IMR-90 (cell line): ENCODE measurements around the gene ARHGAP28. TPM values are rescaled to one million over a fixed set of nuclear protein-coding genes. Genes with fewer than 3 reads are reported as not detected.

Experiments used
- ATAC-seq: fragments of 200-7000 bp; cut with Tn5 transposase; 2 replicates; pipeline ENCODE4 v1.9.1; 2020; ENCODE audit warnings: low read depth, mild to moderate bottlenecking, moderate library complexity
- BruUV-seq: library from RNA; stranded (reverse); fragments of 400-500 nt; replicated peaks from 2 replicates; lab custom pipeline; 2021; lab: Mats Ljungman, UMichigan
- CTCF ChIA-PET: fragments of 300-600 bp; formaldehyde crosslinking; extraction: SDS; loops from one replicate; lab custom pipeline; 2021; ENCODE audit warnings: antibody characterized with exemption; lab: Yijun Ruan, JAX
- POLR2A ChIA-PET: fragments of 300-600 bp; sonication (Branson Sonifier 250); formaldehyde crosslinking; loops from one replicate; lab custom pipeline; 2022; ENCODE audit warnings: antibody characterized with exemption; ENCODE audit not compliant: unreplicated experiment; lab: Charles Lee
- DNase-seq: peaks from one replicate; pipeline ENCODE4 v3.0.0; 2013
- H2AFZ ChIP-seq: replicated peaks from 2 replicates; pipeline ENCODE3; 2013; ENCODE audit warnings: low read length, mild to moderate bottlenecking; ENCODE audit not compliant: poor library complexity
- H2AK5ac ChIP-seq: 2 replicates; pipeline ENCODE4 v1.6.1; 2013; ENCODE audit warnings: low read depth, low read length, inconsistent platforms
- H2AK9ac ChIP-seq: replicated peaks from 2 replicates; pipeline ENCODE3; 2013; ENCODE audit warnings: mild to moderate bottlenecking, low read depth, low read length, moderate library complexity; ENCODE audit not compliant: poor library complexity
- H2BK120ac ChIP-seq: 2 replicates; pipeline ENCODE4 v1.6.1; 2013; ENCODE audit warnings: low read depth, low read length, inconsistent platforms
- H2BK15ac ChIP-seq: 3 replicates; pipeline ENCODE4 v1.6.1; 2013; ENCODE audit warnings: low read depth, low read length, inconsistent platforms
- H2BK20ac ChIP-seq: 2 replicates; pipeline ENCODE4 v1.6.1; 2013; ENCODE audit warnings: low read depth, mild to moderate bottlenecking, inconsistent platforms, low read length, moderate library complexity
- H2BK5ac ChIP-seq: 2 replicates; pipeline ENCODE4 v1.6.1; 2013; ENCODE audit warnings: mild to moderate bottlenecking, low read depth, low read length, inconsistent platforms; ENCODE audit not compliant: poor library complexity, severe bottlenecking
- H3K14ac ChIP-seq: replicated peaks from 2 replicates; pipeline ENCODE4 v1.6.1; 2013; ENCODE audit warnings: low read depth, low read length, inconsistent platforms
- H3K18ac ChIP-seq: 2 replicates; pipeline ENCODE4 v1.6.1; 2013; ENCODE audit warnings: low read depth, low read length, control low read depth
- H3K23ac ChIP-seq: 2 replicates; pipeline ENCODE4 v1.6.1; 2013; ENCODE audit warnings: low read depth, low read length, inconsistent platforms
- H3K27ac ChIP-seq: 2 replicates; pipeline ENCODE4 v1.5.1; 2013; ENCODE audit warnings: mild to moderate bottlenecking, control low read depth, low read length; ENCODE audit not compliant: insufficient read depth
- H3K27me3 ChIP-seq: 2 replicates; pipeline ENCODE4 v1.6.1; 2013; ENCODE audit warnings: low read length; ENCODE audit not compliant: control insufficient read depth, insufficient read depth
- H3K36me3 ChIP-seq: 2 replicates; pipeline ENCODE4 v1.6.1; 2013; ENCODE audit warnings: low read length, mixed read lengths; ENCODE audit not compliant: control insufficient read depth, insufficient read depth
- H3K4ac ChIP-seq: 2 replicates; pipeline ENCODE4 v1.6.1; 2013; ENCODE audit warnings: low read depth, low read length, inconsistent platforms
- H3K4me1 ChIP-seq: 2 replicates; pipeline ENCODE4 v1.6.1; 2013; ENCODE audit warnings: low read length, mixed read lengths; ENCODE audit not compliant: control insufficient read depth, insufficient read depth
- H3K4me2 ChIP-seq: 2 replicates; pipeline ENCODE4 v1.6.1; 2013; ENCODE audit warnings: low read depth, mild to moderate bottlenecking, control low read depth, low read length, moderate library complexity
- H3K4me3 ChIP-seq: 2 replicates; pipeline ENCODE4 v1.5.1; 2013; ENCODE audit warnings: low read depth, mild to moderate bottlenecking, control low read depth, low read length, moderate library complexity; ENCODE audit not compliant: insufficient read depth
- H3K56ac ChIP-seq: 2 replicates; pipeline ENCODE4 v1.6.1; 2013; ENCODE audit warnings: low read length, inconsistent platforms; ENCODE audit not compliant: insufficient read depth; ENCODE audit errors: extremely low read depth
- H3K79me1 ChIP-seq, 2 experiments: 2 replicates each; pipeline ENCODE4 v1.6.1; 2013; ENCODE audit warnings: low read length in 2 of 2, inconsistent platforms in 1 of 2, low read depth in 1 of 2
- H3K9ac ChIP-seq: 2 replicates; pipeline ENCODE4 v1.6.1; 2013; ENCODE audit warnings: low read depth, low read length, control low read depth
- H3K9me1 ChIP-seq: 2 replicates; pipeline ENCODE4 v1.6.1; 2013; ENCODE audit warnings: low read length, inconsistent platforms; ENCODE audit not compliant: insufficient read depth
- H3K9me3 ChIP-seq: 2 replicates; pipeline ENCODE4 v1.6.1; 2013; ENCODE audit warnings: low read length; ENCODE audit not compliant: control insufficient read depth, insufficient read depth
- H4K20me1 ChIP-seq: 2 replicates; pipeline ENCODE4 v1.6.1; 2013; ENCODE audit warnings: low read length, inconsistent platforms; ENCODE audit not compliant: insufficient read depth
- H4K5ac ChIP-seq: 2 replicates; pipeline ENCODE4 v1.6.1; 2013; ENCODE audit warnings: mild to moderate bottlenecking, low read depth, low read length, control low read depth
- H4K8ac ChIP-seq, 2 experiments: 2 replicates each; pipeline ENCODE4 v1.6.1; 2013; ENCODE audit warnings: low read depth in 2 of 2, low read length in 2 of 2, control low read depth in 1 of 2, inconsistent platforms in 1 of 2
- H4K91ac ChIP-seq: 2 replicates; pipeline ENCODE4 v1.6.1; 2013; ENCODE audit warnings: low read depth, low read length, inconsistent platforms; ENCODE audit not compliant: insufficient read depth
- CTCF ChIP-seq: conservative IDR thresholded peaks from 2 replicates; pipeline ENCODE4 v1.5.1; 2012; ENCODE audit warnings: mild to moderate bottlenecking, low read depth, low read length, improper control_type of control experiment
- FOS ChIP-seq: fragments of 150-350 bp; IDR thresholded peaks from 2 replicates; pipeline ENCODE4 v1.6.1; 2016; ENCODE audit warnings: low read depth, low read length
- WGBS, 2 experiments: methylation state at CpG; one replicate each; pipeline versions ENCODE4 v1.1.5 to v1.1.7; 2013; ENCODE audit warnings: missing lambda C conversion rate in 2 of 2; ENCODE audit not compliant: insufficient read length in 1 of 2; ENCODE audit errors: extremely low coverage in 2 of 2; 5-methylcytosine and 5-hydroxymethylcytosine counted together
- dilution Hi-C: fragments of 300-500 bp; cut with HindIII; formaldehyde crosslinking; loops from one replicate; pipeline ENCODE4 v1.14.3; 2018; ENCODE audit warnings: low sequenced_read_pairs; ENCODE audit not compliant: unreplicated experiment
- in situ Hi-C: fragments of 300-500 bp; cut with MboI; formaldehyde crosslinking; loops from 3 replicates; pipeline ENCODE4 v1.14.3; 2019; ENCODE audit warnings: low sequenced_read_pairs, inconsistent platforms, mixed read lengths
- intact Hi-C: fragments of 100-400 bp; cut with micrococcal nuclease; formaldehyde crosslinking; loops from 2 replicates; pipeline ENCODE4 v1.10.0; 2022
- polyA plus RNA-seq, 3 experiments: library from polyadenylated mRNA; depleted of rRNA; stranded (reverse); fragments of >200 nt; gene quantifications; 2 replicates each; pipeline ENCODE4 v1.2.3, GENCODE V29; 2012; ENCODE audit warnings: low replicate concordance in 1 of 3
- total RNA-seq: library from RNA; depleted of rRNA; stranded (reverse); fragments of >200 nt; gene quantifications from 2 replicates; pipeline ENCODE4 v1.2.3, GENCODE V29; 2012

ARHGAP28 gene
- total and polyA plus RNA-seq, 2 of the 4 experiments (the other 2 are of a cell fraction), result 1.8 to 3.8 TPM

GRCh38 chr18:6775237-6775636 lies 45.7 kb downstream of the ARHGAP28 start:
- Histone ChIP-seq H3K4ac (peak overlapping the region; percentile 51; the same call in 1 of the 2 replicates), H3K27ac (peak overlapping the region; percentile 98; the same call in 1 of the 2 replicates), H3K79me1 (peaks cover 0 to 7% of the 10 kb centered on the region in 2 experiments; a peak in 1 of 4 replicates), H2BK5ac (peak overlapping the region; percentile 85), H4K5ac (peak overlapping the region; percentile 99; the same call in 1 of the 2 replicates), H2BK15ac (peak overlapping the region; percentile 86; the same call in 1 of the 3 replicates), H3K4me3 (no peak overlapping the region), H3K56ac (peak overlapping the region; percentile 58; the same call in 1 of the 2 replicates), H3K9ac (peak overlapping the region; percentile 54; the same call in 1 of the 2 replicates), H2BK20ac (peak overlapping the region; percentile 90), H3K9me1 (peaks cover 5% of the 10 kb centered on the region; the same call in 1 of the 2 replicates), H3K36me3 (peaks cover 4% of the 10 kb centered on the region; the same call in 1 of the 2 replicates), H3K4me2 (peak overlapping the region; percentile 27; the same call in 1 of the 2 replicates), H2AK5ac (no peak overlapping the region), H3K23ac (peak overlapping the region; percentile 11; the same call in 1 of the 2 replicates), H4K20me1 (no peaks in the 10 kb centered on the region), H2BK120ac (peak overlapping the region; percentile 56; the same call in 1 of the 2 replicates), H3K9me3 (no peaks in the 10 kb centered on the region), H3K4me1 (peaks cover 17% of the 10 kb centered on the region), H4K8ac (peak overlapping the region; percentile 39 to 85; a peak in 3 of 4 replicates), H3K18ac (peak overlapping the region; percentile 99), H3K14ac (peak overlapping the region; percentile 3; the same call in 1 of the 2 replicates), H4K91ac (peak overlapping the region; percentile 69), H2AFZ (no peak overlapping the region), H3K27me3 (no peaks in the 10 kb centered on the region), H2AK9ac (no peak overlapping the region)
- in situ Hi-C loops, result no loop called here
- no peak for ATAC-seq
- dilution Hi-C loops, result no loop called here
- 82 to 100% methylated on average over 1 to 2 of the region's 7 CpGs for WGBS, 2 experiments
- intact Hi-C loops, result no loop called here
- TF ChIP-seq CTCF (no peak), FOS (no peak)
- no peak for DNase-seq
- CTCF ChIA-PET, result no interaction called here
- POLR2A ChIA-PET, result no interaction called here
- BruUV-seq, result no TSS peak
